ENCODE data around the gene CMIP.

GRCh38 chr16:81739503-81739902, 294.9 kb downstream of the CMIP start:
- TF ChIP-seq CTCF (conservative IDR thresholded peaks at IDR 0.05 in 1 of 2, IDR thresholded peaks at IDR 0.05 in 1 of 2; ENCODE audit: extremely low read depth in 1 of 2, insufficient read depth in 1 of 2, low read depth in 1 of 2, low read length in 2 of 2): no peak
- no peak for TF ChIP-seq EZH2 (IDR thresholded peaks at IDR 0.05; ENCODE audit: borderline replicate concordance, low read length)
